GM12891 (cell line): ENCODE results near the gene LAMTOR4.

Source experiments
- POLR2A ChIP-seq: IDR thresholded peaks from 2 replicates; pipeline ENCODE4 v1.6.1; 2011; ENCODE audit warnings: low read depth, low read length, control low read depth
- POLR2AphosphoS5 ChIP-seq: IDR thresholded peaks from 2 replicates; pipeline ENCODE4 v1.6.1; 2011; ENCODE audit warnings: low read depth, low read length, control low read depth
- POU2F2 ChIP-seq: IDR thresholded peaks from 2 replicates; pipeline ENCODE4 v1.6.1; 2011; ENCODE audit warnings: low read depth, mild to moderate bottlenecking, control low read depth, low read length, moderate library complexity

- no peak for TF ChIP-seq POLR2AphosphoS5
- TF ChIP-seq POLR2A: no peak
- TF ChIP-seq POU2F2: no peak
Measured at GRCh38 chr7:100177045-100178001, 28.6 kb downstream of the LAMTOR4 start, which contains the start of the genes GPC2 and STAG3.
